Measurements from ENCODE around the gene FAM53A. TPM values are rescaled to one million over a fixed set of nuclear protein-coding genes. Genes with fewer than 3 reads are reported as not detected.

FAM53A gene
- total and polyA plus RNA-seq, 2 experiments from 2014 or later, result 4.7 to 6.8 TPM

DNA sequence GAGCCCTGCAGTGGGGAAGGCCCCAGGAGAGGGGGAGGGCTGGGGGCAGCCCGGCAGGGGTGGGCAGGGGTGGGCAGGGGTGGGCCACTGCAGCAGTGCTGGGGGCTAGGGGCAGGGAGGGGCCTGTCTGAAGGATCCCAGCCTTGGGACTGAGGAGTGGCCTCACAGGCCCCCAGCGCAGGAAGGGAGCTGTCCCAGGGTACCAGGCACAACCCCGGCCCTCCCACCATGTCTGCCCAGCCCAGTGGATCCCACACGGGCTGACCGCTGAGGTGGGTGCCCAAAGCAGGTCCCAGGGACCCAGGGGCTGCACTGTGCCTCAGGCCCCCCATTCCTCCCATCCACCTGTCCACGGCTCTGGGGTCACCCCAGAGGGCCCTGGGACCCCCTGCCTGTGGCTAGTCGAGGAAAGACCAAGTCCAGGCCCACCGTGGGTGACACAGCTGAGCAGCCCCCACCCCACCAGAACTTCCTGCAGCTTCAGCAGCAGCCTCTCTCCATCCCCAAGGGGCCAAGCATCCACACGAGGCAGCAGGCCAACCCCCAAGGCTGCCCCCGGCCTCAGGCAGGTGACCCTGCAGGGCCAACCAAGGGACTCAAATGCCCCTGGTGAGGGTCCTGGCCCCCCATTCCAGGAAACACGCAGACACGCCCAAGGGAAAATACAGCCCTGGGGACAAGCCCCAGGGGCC, 46.4 kb downstream of the FAM53A start:
- Histone ChIP-seq H3K27me3 (no peaks in the 10 kb centered on the region), H3K4me1 (ENCODE audit: insufficient read depth) (peaks cover 2% of the 10 kb centered on the region), H2AFZ (no peak overlapping the region), H3K79me2 (no peaks in the 10 kb centered on the region), H3K36me3 (replicated peaks; ENCODE audit: insufficient read depth, low read depth) (no peaks in the 10 kb centered on the region), H3K9me3 (ENCODE audit: low read depth) (no peaks in the 10 kb centered on the region), H3K27ac (no peak overlapping the region), H3K9me2 (replicated peaks; ENCODE audit: insufficient read depth) (no peaks in the 10 kb centered on the region), H3K4me2 (no peak overlapping the region), H3K4me3 (no peak overlapping the region), H4K20me1 (ENCODE audit: insufficient read depth, poor library complexity, severe bottlenecking) (no peaks in the 10 kb centered on the region)
- TF ChIP-seq, protein P1, sequence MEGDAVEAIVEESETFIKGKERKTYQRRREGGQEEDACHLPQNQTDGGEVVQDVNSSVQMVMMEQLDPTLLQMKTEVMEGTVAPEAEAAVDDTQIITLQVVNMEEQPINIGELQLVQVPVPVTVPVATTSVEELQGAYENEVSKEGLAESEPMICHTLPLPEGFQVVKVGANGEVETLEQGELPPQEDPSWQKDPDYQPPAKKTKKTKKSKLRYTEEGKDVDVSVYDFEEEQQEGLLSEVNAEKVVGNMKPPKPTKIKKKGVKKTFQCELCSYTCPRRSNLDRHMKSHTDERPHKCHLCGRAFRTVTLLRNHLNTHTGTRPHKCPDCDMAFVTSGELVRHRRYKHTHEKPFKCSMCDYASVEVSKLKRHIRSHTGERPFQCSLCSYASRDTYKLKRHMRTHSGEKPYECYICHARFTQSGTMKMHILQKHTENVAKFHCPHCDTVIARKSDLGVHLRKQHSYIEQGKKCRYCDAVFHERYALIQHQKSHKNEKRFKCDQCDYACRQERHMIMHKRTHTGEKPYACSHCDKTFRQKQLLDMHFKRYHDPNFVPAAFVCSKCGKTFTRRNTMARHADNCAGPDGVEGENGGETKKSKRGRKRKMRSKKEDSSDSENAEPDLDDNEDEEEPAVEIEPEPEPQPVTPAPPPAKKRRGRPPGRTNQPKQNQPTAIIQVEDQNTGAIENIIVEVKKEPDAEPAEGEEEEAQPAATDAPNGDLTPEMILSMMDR (IDR thresholded peaks at IDR 0.05; ENCODE audit: poor library complexity), result no peak
- TF ChIP-seq EZH2 (IDR thresholded peaks at IDR 0.05; ENCODE audit: borderline replicate concordance) (no peak), EZH2phosphoT487 (IDR thresholded peaks at IDR 0.05; ENCODE audit: low read depth, severe bottlenecking, unreplicated experiment) (no peak)
- no peak for DNase-seq (ENCODE audit: low spot score)
- WGBS (ENCODE audit: low lambda C conversion rate, missing lambda C conversion rate), result 86% methylated on average over 11 of the region's 12 CpGs

DNA sequence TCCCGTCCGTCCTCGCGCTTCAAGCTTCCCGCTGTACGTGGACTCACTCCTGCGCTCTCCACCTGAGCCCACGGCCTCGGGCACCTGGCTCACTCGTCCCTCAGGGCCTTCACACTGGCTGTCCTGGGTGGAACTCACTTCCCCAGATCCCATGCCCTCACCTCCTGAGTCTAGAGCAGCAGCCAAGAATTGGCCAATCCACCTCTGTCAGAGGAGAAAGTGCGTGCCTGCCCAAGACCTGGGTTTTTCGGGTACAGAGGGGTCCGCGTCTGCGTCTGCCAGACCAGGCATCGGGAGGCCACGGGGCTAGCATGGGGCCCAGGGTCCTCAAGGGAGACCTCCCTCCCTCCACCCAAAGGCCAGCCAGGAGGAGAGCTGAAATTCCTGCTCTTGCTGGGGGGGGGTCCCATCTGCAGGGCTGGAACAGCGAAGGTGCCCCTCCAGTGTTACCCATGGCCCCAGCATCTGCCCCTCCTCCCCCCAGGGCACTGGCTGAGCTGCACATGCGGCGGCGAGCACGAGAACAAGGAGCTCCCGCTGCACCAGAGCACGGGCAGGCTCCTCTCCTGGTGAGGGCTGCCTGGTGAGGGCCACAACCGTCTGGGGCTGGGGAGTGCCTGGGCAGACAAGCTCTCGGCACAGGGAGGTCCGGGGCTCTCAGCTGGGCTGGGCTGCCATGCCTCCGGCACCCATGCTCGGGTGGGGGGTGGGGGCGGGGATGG, 47.5 kb downstream of the FAM53A start:
- Histone ChIP-seq H3K4me2 (no peak overlapping the region), H3K9me3 (ENCODE audit: low read depth) (no peaks in the 10 kb centered on the region), H3K27ac (no peak overlapping the region), H3K36me3 (replicated peaks; ENCODE audit: insufficient read depth, low read depth) (no peaks in the 10 kb centered on the region), H2AFZ (no peak overlapping the region), H3K79me2 (no peaks in the 10 kb centered on the region), H3K9me2 (replicated peaks; ENCODE audit: insufficient read depth) (no peaks in the 10 kb centered on the region), H3K4me3 (no peak overlapping the region), H4K20me1 (ENCODE audit: insufficient read depth, poor library complexity, severe bottlenecking) (no peaks in the 10 kb centered on the region), H3K4me1 (ENCODE audit: insufficient read depth) (peaks cover 2% of the 10 kb centered on the region), H3K27me3 (no peaks in the 10 kb centered on the region)
- DNase-seq (ENCODE audit: low spot score), result no peak
- TF ChIP-seq, protein P1 (IDR thresholded peaks at IDR 0.05; ENCODE audit: poor library complexity), result no peak
- no peak for TF ChIP-seq EZH2phosphoT487 (IDR thresholded peaks at IDR 0.05; ENCODE audit: low read depth, severe bottlenecking, unreplicated experiment)
- no peak for TF ChIP-seq EZH2 (IDR thresholded peaks at IDR 0.05; ENCODE audit: borderline replicate concordance)
- 90% methylated on average over 30 of the region's 30 CpGs for WGBS (ENCODE audit: low lambda C conversion rate, missing lambda C conversion rate)

DNA sequence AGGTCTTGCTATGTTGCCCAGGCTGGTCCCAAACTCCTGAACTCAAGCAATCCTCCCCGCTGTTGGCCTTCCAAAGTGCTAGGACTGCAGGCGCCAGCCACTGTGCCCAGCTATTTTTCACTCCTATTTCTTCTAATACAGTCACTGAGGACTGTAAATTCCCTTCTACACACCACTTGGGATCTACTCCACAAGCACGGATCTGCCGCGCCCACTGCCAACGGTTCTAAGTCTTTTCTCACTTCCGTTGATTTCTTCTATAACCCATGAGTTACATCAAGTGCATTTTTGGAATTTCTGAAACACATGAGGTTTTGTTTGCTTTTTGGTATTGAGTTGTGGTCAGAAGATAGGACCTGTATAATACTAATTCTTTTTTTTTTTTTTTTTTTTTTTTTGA, 48.6 kb downstream of the FAM53A start:
- no peaks in the 10 kb centered on the region for H3K9me3 ChIP-seq (ENCODE audit: low read depth)
- no peak overlapping the region for H3K27ac ChIP-seq
- H3K36me3 ChIP-seq (replicated peaks; ENCODE audit: insufficient read depth, low read depth), result no peaks in the 10 kb centered on the region
- no peak for DNase-seq (ENCODE audit: low spot score)
- no peak overlapping the region for H2AFZ ChIP-seq
- H3K79me2 ChIP-seq, result no peaks in the 10 kb centered on the region
- H3K4me1 ChIP-seq (ENCODE audit: insufficient read depth), result peaks cover 2% of the 10 kb centered on the region
- no peak overlapping the region for H3K4me3 ChIP-seq
- H4K20me1 ChIP-seq (ENCODE audit: insufficient read depth, poor library complexity, severe bottlenecking), result no peaks in the 10 kb centered on the region
- H3K4me2 ChIP-seq, result no peak overlapping the region
- no peaks in the 10 kb centered on the region for H3K9me2 ChIP-seq (replicated peaks; ENCODE audit: insufficient read depth)
- TF ChIP-seq EZH2 (IDR thresholded peaks at IDR 0.05; ENCODE audit: borderline replicate concordance) (no peak), EZH2phosphoT487 (IDR thresholded peaks at IDR 0.05; ENCODE audit: low read depth, severe bottlenecking, unreplicated experiment) (no peak)
- TF ChIP-seq, protein P1 (IDR thresholded peaks at IDR 0.05; ENCODE audit: poor library complexity), result no peak
- 93% methylated on average over 7 of the region's 7 CpGs for WGBS (ENCODE audit: low lambda C conversion rate, missing lambda C conversion rate)
- no peaks in the 10 kb centered on the region for H3K27me3 ChIP-seq
